Measurements from ENCODE around the gene MARK2.
"Not testable (repeated sequence)": the region's sequence is repeated elsewhere in the genome, so short reads cannot be mapped to it uniquely, and the experiment has no call there.

GRCh38 chr11:63810383-63810782, 28.5 kb upstream of the MARK2 start:
- not testable (repeated sequence) for TF ChIP-seq POLR2A, CTCF (IDR thresholded peaks at IDR 0.05)
